HCT116 (cell line): ENCODE data around the gene FAHD1. TPM values are rescaled to one million over a fixed set of nuclear protein-coding genes. Genes with fewer than 3 reads are reported as not detected.

ENCODE experiments used
- ATAC-seq: fragments of 200-7000 bp; cut with Tn5 transposase; 2 replicates; pipeline ENCODE4 v1.9.1; 2020; ENCODE audit warnings: mild to moderate bottlenecking, moderate library complexity
- BruUV-seq: library from RNA; stranded (reverse); fragments of 400-500 nt; replicated peaks from 2 replicates; lab custom pipeline; 2021; lab: Mats Ljungman, UMichigan
- CTCF ChIA-PET: fragments of 300-600 bp; sonication (Branson Sonifier 250); formaldehyde crosslinking; loops from one replicate; lab custom pipeline; 2021; ENCODE audit warnings: antibody characterized with exemption; lab: Charles Lee
- POLR2A ChIA-PET: fragments of 300-600, 350-600 bp; sonication (Branson Sonifier 250); formaldehyde crosslinking; loops from one replicate; lab custom pipeline; 2021; ENCODE audit warnings: antibody characterized with exemption; lab: Charles Lee
- RAD21 ChIA-PET, 2 experiments: fragments of 300-600 bp; sonication (Branson Sonifier 250); formaldehyde crosslinking; loops; one replicate each; lab custom pipeline; 2023; ENCODE audit warnings: low total read pairs in 2 of 2; ENCODE audit not compliant: uncharacterized antibody in 2 of 2, unreplicated experiment in 2 of 2, low non-redundant PET in 1 of 2; lab: Charles Lee
- DNase-seq: peaks from one replicate; pipeline ENCODE4 v3.0.0-alpha.2; 2010; ENCODE audit warnings: low read depth, low spot score
- H2AFZ ChIP-seq: fragments of 200-600 bp; shearing (Covaris generic), sonication (generic); 2 replicates; pipeline ENCODE4 v1.6.1; 2017; ENCODE audit warnings: low read depth, mixed run types, mixed read lengths, antibody characterized with exemption, low read length; ENCODE audit not compliant: poor library complexity, severe bottlenecking
- H3K27ac ChIP-seq: 2 replicates; pipeline ENCODE4 v1.5.1; 2012; ENCODE audit warnings: low read depth, low read length
- H3K27me3 ChIP-seq: fragments of 200-600 bp; sonication (generic); 2 replicates; pipeline ENCODE4 v1.6.1; 2016; ENCODE audit warnings: mixed run types, low read length, mixed read lengths; ENCODE audit not compliant: insufficient read depth
- H3K36me3 ChIP-seq, 2 experiments: fragments of 200-500 bp in 1 of 2; fragments of 200-600 bp in 1 of 2; sonication (Bioruptor generic) in 1 of 2; sonication (generic) in 1 of 2; 2 replicates each; pipeline versions ENCODE4 v1.5.1 to v1.6.1; 2014 to 2016; ENCODE audit warnings: low read length in 2 of 2, inconsistent platforms in 1 of 2, mixed read lengths in 1 of 2, mixed run types in 1 of 2; ENCODE audit not compliant: insufficient read depth in 2 of 2, control insufficient read depth in 1 of 2
- H3K4me1 ChIP-seq, 2 experiments: fragments of 200-600 bp in 1 of 2; sonication (generic) in 1 of 2; 2 replicates each; pipeline versions ENCODE4 v1.5.1 to v1.6.1; 2012 to 2017; ENCODE audit warnings: low read length in 2 of 2, inconsistent platforms in 1 of 2, mild to moderate bottlenecking in 1 of 2, mixed read lengths in 1 of 2, mixed run types in 1 of 2, moderate library complexity in 1 of 2; ENCODE audit not compliant: insufficient read depth in 2 of 2, control insufficient read depth in 1 of 2
- H3K4me2 ChIP-seq: fragments of 200-600 bp; sonication (generic); 2 replicates; pipeline ENCODE4 v1.6.1; 2017; ENCODE audit warnings: mixed run types, low read length, mixed read lengths
- H3K4me3 ChIP-seq, 2 experiments: fragments of 200-600 bp in 1 of 2; sonication (generic) in 1 of 2; replicated peaks in 1 of 2; 2 replicates each; pipeline ENCODE4 v1.5.1; 2011 to 2016; ENCODE audit warnings: low read length in 2 of 2, control low read depth in 1 of 2, low read depth in 1 of 2, mild to moderate bottlenecking in 1 of 2, mixed read lengths in 1 of 2, mixed run types in 1 of 2
- H3K79me2 ChIP-seq: fragments of 200-600 bp; sonication (generic); 2 replicates; pipeline ENCODE4 v1.6.1; 2017; ENCODE audit warnings: mild to moderate bottlenecking, mixed run types, low read length, moderate library complexity, mixed read lengths; ENCODE audit not compliant: insufficient read depth
- H3K9ac ChIP-seq: fragments of 200-600 bp; sonication (generic); 2 replicates; pipeline ENCODE4 v1.6.1; 2016; ENCODE audit warnings: low read length, mixed read lengths
- H3K9me2 ChIP-seq: fragments of 200-600 bp; sonication (generic), shearing (Covaris generic); 2 replicates; pipeline ENCODE4 v1.6.1; 2017; ENCODE audit warnings: mixed run types, mild to moderate bottlenecking, moderate library complexity; ENCODE audit not compliant: insufficient read depth
- H3K9me3 ChIP-seq, 2 experiments: fragments of 200-500 bp in 1 of 2; fragments of 200-600 bp in 1 of 2; sonication (Bioruptor generic) in 1 of 2; sonication (generic) in 1 of 2; 2 replicates each; pipeline ENCODE4 v1.6.1; 2014 to 2017; ENCODE audit warnings: low read length in 2 of 2, mixed read lengths in 2 of 2, inconsistent platforms in 1 of 2, low read depth in 1 of 2, mild to moderate bottlenecking in 1 of 2, mixed run types in 1 of 2, moderate library complexity in 1 of 2; ENCODE audit not compliant: control insufficient read depth in 1 of 2, insufficient read depth in 1 of 2
- H4K20me1 ChIP-seq: fragments of 200-600 bp; sonication (generic), shearing (Covaris generic); 2 replicates; pipeline ENCODE4 v1.6.1; 2017; ENCODE audit warnings: mixed run types, mild to moderate bottlenecking, moderate library complexity; ENCODE audit not compliant: insufficient read depth
- ATF3 ChIP-seq: IDR thresholded peaks from 2 replicates; pipeline ENCODE4 v1.6.1; 2012
- CBX3 ChIP-seq: IDR thresholded peaks from 2 replicates; pipeline ENCODE4 v1.6.1; 2012; ENCODE audit warnings: low read depth
- EGR1 ChIP-seq: IDR thresholded peaks from 2 replicates; pipeline ENCODE4 v1.6.1; 2012; ENCODE audit warnings: low read depth
- EZH2 ChIP-seq: fragments of 200-600 bp; sonication (generic); IDR thresholded peaks from 2 replicates; pipeline ENCODE4 v1.6.1; 2017; ENCODE audit warnings: antibody characterized with exemption, mixed run types
- POLR2A ChIP-seq: IDR thresholded peaks from 2 replicates; pipeline ENCODE4 v1.7.0; 2011; ENCODE audit warnings: borderline replicate concordance; ENCODE audit not compliant: insufficient read depth, insufficient read length; ENCODE audit errors: extremely low read depth
- RAD21 ChIP-seq: IDR thresholded peaks from 2 replicates; pipeline ENCODE4 v1.6.1; 2012; ENCODE audit warnings: low read depth, mild to moderate bottlenecking
- SP1 ChIP-seq: IDR thresholded peaks from 2 replicates; pipeline ENCODE4 v1.6.1; 2012; ENCODE audit warnings: low read depth
- SRF ChIP-seq: IDR thresholded peaks from 2 replicates; pipeline ENCODE4 v1.6.1; 2012; ENCODE audit warnings: low read depth
- TCF7L2 ChIP-seq: IDR thresholded peaks from 2 replicates; pipeline ENCODE4 v1.7.0; 2011; ENCODE audit warnings: borderline replicate concordance, inconsistent platforms; ENCODE audit not compliant: insufficient read depth, insufficient read length; ENCODE audit errors: extremely low read depth
- YY1 ChIP-seq: IDR thresholded peaks from 2 replicates; pipeline ENCODE4 v1.6.1; 2011; ENCODE audit warnings: low read length, low read depth, moderate library complexity, mild to moderate bottlenecking; ENCODE audit not compliant: insufficient replicate concordance; ENCODE audit errors: extremely low read depth
- ZFX ChIP-seq: fragments of 450-650 bp; IDR thresholded peaks from 2 replicates; pipeline ENCODE4 v1.6.1; 2017
- ZNF274 ChIP-seq: fragments of 200-500 bp; sonication (Bioruptor generic); IDR thresholded peaks from 2 replicates; pipeline ENCODE4 v1.6.1; 2014; ENCODE audit warnings: mild to moderate bottlenecking, low read depth, low read length, inconsistent platforms
- intact Hi-C: fragments of 100-400 bp; cut with micrococcal nuclease; formaldehyde crosslinking; loops from 2 replicates; pipeline ENCODE4 v1.10.0; 2022
- total RNA-seq: library from RNA; stranded (reverse); gene quantifications from one replicate; pipeline ENCODE4 v1.2.1, GENCODE V29; 2021; ENCODE audit not compliant: unreplicated experiment
- TF ChIP-seq, protein P1 (sequence below): IDR thresholded peaks from 2 replicates; pipeline ENCODE4 v1.6.1; 2011; ENCODE audit warnings: mild to moderate bottlenecking, low read length, moderate library complexity; ENCODE audit not compliant: insufficient replicate concordance; ENCODE audit errors: extremely low read depth
- TF ChIP-seq, protein P2 (sequence below): IDR thresholded peaks from 2 replicates; pipeline ENCODE4 v1.6.1; 2012
- TF ChIP-seq, protein P3 (sequence below): IDR thresholded peaks from 2 replicates; pipeline ENCODE4 v1.6.1; 2012; ENCODE audit warnings: low read depth

The FAHD1 gene
- total RNA-seq, 1 experiment from 2014 or later: 25.8 TPM

DNA sequence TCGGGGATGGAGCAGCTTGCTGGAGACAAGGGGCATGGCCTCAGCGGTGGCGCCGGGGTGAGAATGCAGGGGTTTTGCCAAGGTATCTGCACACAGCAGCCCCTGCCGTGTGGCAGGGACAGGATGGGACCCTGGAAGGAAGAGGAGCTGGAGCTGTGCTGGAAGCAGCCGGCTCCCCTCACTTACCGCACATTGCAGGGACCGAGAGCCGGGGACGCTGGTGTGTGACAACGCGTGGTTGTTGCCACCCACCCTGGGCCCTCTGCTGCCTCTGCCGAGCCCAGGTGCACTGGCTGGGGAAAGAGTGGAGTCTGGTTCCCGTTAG lies 41.2 kb upstream of the FAHD1 start:
- BruUV-seq: no TSS peak
- no peak for ATAC-seq
- Histone ChIP-seq H3K27ac (no peak overlapping the region), H3K4me3 (no peak overlapping the region), H3K4me2 (no peak overlapping the region), H3K9me2 (no peaks in the 10 kb centered on the region), H2AFZ (no peak overlapping the region), H3K79me2 (peaks cover 53% of the 10 kb centered on the region), H3K9ac (no peak overlapping the region), H3K9me3 (no peaks in the 10 kb centered on the region), H3K27me3 (no peaks in the 10 kb centered on the region), H3K4me1 (peaks cover 0 to 17% of the 10 kb centered on the region in 2 experiments; a peak in 3 of 4 replicates), H3K36me3 (peaks cover 0 to 5% of the 10 kb centered on the region in 2 experiments; a peak in 2 of 4 replicates), H4K20me1 (no peaks in the 10 kb centered on the region)
- ChIA-PET POLR2A (no interaction called here), CTCF (no interaction called here), RAD21 (no interaction called here)
- TF ChIP-seq TCF7L2: no peak
- TF ChIP-seq, protein P1, sequence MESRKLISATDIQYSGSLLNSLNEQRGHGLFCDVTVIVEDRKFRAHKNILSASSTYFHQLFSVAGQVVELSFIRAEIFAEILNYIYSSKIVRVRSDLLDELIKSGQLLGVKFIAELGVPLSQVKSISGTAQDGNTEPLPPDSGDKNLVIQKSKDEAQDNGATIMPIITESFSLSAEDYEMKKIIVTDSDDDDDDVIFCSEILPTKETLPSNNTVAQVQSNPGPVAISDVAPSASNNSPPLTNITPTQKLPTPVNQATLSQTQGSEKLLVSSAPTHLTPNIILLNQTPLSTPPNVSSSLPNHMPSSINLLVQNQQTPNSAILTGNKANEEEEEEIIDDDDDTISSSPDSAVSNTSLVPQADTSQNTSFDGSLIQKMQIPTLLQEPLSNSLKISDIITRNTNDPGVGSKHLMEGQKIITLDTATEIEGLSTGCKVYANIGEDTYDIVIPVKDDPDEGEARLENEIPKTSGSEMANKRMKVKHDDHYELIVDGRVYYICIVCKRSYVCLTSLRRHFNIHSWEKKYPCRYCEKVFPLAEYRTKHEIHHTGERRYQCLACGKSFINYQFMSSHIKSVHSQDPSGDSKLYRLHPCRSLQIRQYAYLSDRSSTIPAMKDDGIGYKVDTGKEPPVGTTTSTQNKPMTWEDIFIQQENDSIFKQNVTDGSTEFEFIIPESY: no peak
- TF ChIP-seq, protein P2, sequence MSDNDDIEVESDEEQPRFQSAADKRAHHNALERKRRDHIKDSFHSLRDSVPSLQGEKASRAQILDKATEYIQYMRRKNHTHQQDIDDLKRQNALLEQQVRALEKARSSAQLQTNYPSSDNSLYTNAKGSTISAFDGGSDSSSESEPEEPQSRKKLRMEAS: no peak
- TF ChIP-seq YY1: no peak
- no peak for TF ChIP-seq EGR1
- TF ChIP-seq ATF3: no peak
- no peak for TF ChIP-seq SP1
- no peak for TF ChIP-seq ZNF274
- no peak for TF ChIP-seq EZH2
- no peak for TF ChIP-seq ZFX
- TF ChIP-seq SRF: no peak
- no peak for TF ChIP-seq POLR2A
- TF ChIP-seq CBX3: no peak
- TF ChIP-seq, protein P3, sequence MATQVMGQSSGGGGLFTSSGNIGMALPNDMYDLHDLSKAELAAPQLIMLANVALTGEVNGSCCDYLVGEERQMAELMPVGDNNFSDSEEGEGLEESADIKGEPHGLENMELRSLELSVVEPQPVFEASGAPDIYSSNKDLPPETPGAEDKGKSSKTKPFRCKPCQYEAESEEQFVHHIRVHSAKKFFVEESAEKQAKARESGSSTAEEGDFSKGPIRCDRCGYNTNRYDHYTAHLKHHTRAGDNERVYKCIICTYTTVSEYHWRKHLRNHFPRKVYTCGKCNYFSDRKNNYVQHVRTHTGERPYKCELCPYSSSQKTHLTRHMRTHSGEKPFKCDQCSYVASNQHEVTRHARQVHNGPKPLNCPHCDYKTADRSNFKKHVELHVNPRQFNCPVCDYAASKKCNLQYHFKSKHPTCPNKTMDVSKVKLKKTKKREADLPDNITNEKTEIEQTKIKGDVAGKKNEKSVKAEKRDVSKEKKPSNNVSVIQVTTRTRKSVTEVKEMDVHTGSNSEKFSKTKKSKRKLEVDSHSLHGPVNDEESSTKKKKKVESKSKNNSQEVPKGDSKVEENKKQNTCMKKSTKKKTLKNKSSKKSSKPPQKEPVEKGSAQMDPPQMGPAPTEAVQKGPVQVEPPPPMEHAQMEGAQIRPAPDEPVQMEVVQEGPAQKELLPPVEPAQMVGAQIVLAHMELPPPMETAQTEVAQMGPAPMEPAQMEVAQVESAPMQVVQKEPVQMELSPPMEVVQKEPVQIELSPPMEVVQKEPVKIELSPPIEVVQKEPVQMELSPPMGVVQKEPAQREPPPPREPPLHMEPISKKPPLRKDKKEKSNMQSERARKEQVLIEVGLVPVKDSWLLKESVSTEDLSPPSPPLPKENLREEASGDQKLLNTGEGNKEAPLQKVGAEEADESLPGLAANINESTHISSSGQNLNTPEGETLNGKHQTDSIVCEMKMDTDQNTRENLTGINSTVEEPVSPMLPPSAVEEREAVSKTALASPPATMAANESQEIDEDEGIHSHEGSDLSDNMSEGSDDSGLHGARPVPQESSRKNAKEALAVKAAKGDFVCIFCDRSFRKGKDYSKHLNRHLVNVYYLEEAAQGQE: no peak
- no peak for TF ChIP-seq RAD21
- intact Hi-C loops: no loop called here
- DNase-seq: no peak
